ENCODE results near the gene ASAP3.

Gene ASAP3

DNA sequence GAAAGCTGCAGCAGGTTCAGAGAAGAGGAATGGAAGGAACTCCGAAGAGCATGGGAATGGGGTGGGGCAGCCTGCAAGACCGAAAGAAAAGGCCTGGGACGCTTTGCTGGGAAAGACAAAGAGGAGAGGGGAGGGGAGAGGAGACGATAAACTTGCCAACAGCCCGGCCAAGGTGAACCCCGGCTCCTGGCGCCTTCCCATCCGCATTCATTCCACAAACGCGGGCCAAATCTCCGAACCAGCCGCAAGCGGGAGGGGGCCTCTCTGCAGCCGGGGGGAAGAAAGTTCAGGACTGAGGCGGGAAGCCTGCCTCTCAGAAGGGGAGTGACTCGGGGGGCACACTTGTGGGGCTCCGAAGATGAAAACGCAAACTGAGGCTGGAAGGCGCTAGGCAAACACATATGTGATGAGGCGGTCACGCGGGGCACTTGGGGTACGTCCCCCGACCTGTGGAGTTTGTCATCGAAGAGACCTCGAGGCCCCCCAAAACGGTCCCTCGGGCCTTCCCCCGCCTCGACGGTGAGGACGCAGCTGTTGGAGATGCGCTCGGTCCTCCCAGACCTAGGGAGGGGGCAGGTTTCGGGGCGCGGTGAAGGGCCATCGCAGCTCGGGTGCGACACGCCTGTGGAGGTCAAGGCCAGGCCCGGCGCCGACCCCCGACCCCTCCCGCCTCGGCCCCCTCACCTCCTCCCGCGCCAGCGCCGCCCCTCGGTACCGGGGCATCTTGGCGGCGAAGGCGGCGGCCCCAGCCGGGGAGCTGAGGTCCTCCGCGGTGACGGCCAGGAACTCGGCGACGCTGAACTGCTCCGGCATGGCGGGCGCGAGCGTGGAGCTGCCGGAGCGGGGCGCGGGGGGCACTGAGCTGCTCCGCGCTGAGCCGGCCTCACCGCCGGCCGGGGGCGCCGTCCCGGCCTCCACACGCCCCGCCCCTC lies at the start of gene ASAP3:
Gene ASAP3, minus strand, starts transcription at position 859 of the 932 bp plus-strand sequence. Its CDS starts 46 bp downstream, at position 813.
- DNase-seq = no peak

DNA sequence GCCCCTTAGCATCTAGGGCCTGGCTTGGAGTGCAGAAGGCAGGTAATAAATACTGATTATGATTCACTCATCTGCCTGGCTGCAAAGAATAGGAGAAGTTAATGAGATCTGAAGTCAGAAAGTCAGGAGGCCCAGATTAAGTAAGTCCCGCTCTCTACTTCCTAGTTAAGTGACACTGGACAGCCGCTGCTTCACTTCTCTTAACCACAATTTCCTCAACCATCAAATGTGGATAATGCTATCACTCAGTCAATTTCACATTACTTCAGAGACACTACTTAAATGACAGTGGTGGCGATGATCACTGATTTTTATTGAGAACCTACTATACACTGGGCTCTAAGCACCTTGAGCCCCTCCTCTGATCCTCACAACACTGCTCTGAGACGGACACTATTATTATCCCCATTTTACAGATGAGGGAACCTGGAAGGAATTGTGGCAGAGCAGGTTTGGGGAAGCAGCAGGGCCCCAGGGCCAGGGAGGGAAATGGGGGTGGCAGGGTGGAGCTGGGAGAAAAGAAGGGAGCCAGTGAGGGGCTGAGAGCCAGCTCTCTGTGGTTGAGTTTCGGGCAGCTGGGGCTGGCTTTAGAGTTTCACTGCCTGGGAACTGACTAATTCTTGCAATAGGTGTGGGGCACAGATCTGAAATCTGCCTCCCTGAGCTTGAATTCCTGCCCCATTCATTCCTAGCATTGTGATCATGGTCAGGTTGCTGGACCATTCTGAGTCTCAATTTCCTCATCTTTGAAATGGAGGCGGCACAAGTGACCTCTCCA lies 49.5 kb upstream of the ASAP3 start:
- no peak for DNase-seq

GRCh38 chr1:23531562-23532094 lies 47.6 kb upstream of the ASAP3 start:
- DNase-seq = peak in 1 of 2 experiments; percentile 53

DNA sequence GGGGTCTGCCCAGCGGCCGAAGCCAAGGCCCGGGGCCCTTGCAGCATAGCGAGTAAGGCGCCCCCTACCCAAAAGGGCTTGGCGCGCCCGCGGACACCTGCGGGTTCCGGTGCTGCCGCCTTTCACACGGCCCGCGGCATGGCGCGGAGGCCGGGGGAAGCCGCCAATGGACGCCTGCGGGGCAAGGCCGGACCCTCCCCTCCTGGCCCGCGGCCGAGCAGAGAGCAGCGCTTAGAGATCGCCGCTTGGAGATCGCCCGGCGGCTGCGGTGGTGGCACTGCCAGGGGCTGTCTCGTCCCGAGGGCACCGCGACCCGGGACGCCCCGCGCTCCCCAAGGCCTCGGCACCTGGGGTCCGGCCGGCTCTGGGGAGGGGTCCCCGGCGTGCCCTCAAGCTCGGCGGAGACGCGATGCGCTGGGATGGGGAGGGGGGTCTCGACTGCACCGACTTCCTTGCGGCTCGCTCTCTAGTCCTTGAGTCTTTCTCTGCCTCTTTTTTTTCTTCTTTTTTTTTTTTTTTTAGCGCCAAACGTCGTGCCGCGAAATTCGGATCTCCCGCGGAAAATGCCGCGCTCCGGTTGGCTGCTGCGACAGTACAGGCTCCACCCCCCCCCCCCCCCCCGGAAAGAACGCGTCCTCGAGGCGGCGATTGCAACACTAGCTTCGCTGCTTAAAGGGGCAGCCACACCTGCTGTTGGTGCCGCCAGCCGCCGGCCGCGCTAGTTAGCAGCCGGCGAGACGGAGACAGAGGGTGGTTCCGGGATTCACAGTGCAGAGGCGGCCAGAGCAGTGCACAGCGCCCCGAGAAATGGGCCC lies 47.0 kb upstream of the ASAP3 start, which contains the start of gene E2F2:
Gene E2F2, minus strand, starts transcription at position 487 of the 815 bp plus-strand sequence. Its CDS starts 440 bp downstream, at position 47.
- DNase-seq = peak; percentile 73 to 89

- no peak for DNase-seq
Observed at GRCh38 chr1:23530087-23530746, 46.2 kb upstream of the ASAP3 start.

DNA sequence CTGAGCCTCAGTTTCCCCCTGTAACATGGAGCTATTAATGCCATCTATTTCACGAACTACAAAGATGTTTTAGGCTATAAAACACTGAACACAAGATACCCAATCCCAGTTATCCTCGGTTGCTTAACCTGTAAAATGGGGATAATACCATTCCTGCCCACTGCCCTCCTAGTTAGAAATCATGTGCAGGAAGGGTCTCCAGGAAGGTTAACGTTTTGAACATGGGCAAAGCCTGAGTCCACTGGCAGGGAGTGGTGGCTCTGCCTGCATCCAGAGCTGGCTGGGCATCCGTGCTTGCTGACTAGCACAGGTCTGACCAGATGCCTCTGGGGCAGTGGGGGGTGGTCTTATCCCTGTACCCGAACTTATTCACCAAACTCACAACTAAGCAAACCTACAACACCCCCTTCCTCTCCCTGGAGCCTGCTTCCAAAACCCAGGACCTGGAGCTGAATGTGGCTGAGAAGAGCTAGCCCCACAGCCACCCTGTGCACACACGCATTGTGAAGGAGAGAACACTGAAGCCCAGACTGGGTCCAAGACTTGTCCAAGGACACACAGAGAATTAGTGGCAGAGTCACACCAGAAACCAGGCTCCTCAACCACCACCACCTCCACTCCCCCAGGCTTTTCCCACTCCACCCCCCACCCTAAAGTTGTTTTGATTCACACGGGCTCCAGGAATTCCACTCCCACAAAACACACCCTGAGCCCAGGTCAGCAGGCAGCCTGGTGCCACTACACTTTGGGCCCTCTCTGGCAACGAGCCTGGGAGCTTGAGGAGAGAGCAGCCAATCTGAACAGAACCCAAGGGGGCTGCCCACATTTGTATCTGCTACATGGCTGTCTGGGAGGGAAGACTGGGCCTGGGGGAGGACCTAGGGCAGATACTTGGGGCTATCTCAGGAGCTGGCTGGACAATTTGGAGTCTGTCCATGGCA lies 45.4 kb upstream of the ASAP3 start:
- peak in 1 of 2 experiments; percentile 10 for DNase-seq

DNA sequence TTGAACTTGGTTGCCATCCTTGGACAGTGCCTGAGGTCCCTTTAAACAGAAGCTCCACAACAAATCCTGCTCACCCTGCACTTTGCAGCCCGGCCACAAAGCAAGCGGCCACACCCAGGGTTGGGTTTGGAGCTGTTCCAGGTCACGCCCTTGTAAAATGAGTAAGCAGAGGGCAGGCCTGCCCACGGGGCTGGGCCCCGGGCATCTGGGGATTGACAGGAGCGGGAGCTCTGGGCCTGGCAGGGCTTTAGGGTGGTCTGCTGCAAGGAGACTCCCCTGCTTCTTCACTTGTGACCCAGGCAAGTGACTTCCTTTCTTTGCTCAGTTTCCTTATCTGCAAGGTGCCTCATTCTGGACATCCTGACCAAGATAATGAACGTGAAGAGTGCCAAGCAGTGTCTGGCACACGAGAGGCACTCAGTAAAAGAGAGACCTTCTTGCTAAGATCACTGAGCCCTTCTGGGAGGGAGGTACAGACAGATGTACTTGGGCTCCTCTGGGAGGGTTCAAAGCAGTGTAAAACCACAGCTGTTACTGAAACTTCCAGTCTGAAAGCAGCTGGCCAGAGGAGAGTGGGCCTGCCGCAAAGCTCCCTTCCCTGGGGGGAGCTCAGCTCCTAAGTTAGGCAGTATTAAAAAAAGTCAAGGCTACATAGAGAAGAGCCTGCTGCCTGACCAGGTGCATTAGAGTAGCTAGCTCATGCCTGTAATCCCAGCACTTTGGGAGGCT lies 44.4 kb upstream of the ASAP3 start:
- peak; percentile 78 to 86 for DNase-seq

GRCh38 chr1:23527900-23528249 lies 43.9 kb upstream of the ASAP3 start:
- DNase-seq = no peak

DNA sequence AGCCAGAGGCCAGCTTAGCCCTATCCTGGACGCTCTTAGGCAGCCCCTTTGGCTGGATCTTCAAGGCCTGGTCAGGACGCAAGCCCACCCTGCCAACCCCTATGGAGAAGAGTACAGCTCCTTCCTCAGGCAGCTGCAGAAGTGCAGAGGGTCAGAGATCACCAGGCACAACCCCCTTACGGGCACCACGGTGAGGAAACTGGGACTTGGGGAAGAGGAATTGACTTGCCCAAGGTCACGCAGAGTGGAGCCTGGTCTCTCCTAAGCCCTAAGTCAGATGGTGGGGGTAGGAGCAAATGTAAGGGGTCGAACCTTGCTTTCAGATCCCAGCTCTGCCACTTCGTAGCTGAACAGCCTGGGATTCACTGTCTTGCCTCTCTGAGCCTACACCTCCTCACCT lies 43.4 kb upstream of the ASAP3 start:
- DNase-seq = no peak

DNA sequence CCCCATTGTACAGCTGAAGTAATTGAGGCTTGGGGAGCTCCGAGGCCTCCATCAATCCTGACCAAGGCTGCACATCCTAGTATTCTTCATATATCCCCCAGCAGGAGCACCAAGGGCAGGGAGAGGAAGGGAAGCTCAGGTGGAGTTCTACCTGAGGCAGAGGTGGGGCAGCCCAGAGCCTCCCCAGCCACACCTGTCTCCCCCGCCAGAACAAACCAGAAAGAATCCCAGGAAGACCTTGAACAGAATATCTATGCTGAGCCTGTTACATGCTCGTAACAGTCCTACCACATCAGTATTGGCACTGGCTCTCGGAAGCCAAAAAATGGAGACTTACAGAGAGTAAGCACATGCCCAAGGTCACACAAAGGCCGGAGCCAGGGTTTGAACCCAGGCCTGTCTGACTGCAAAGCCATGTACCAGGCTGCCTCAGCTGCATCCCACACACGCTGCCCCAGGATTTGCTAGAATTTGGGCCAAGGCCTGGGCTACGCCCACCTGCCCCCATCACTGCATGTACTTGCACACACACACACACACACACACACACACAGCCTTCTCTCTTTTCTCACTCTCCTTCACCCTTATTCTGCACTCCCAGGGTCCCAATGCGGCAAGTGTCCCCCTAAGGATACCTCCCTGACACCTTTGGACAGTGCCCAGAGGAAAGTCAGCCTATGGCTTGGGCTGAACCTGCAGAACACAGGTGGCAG lies 42.5 kb upstream of the ASAP3 start:
- DNase-seq = no peak

GRCh38 chr1:23525558-23526250 lies 41.7 kb upstream of the ASAP3 start:
- DNase-seq = peak; percentile 10 to 29

DNA sequence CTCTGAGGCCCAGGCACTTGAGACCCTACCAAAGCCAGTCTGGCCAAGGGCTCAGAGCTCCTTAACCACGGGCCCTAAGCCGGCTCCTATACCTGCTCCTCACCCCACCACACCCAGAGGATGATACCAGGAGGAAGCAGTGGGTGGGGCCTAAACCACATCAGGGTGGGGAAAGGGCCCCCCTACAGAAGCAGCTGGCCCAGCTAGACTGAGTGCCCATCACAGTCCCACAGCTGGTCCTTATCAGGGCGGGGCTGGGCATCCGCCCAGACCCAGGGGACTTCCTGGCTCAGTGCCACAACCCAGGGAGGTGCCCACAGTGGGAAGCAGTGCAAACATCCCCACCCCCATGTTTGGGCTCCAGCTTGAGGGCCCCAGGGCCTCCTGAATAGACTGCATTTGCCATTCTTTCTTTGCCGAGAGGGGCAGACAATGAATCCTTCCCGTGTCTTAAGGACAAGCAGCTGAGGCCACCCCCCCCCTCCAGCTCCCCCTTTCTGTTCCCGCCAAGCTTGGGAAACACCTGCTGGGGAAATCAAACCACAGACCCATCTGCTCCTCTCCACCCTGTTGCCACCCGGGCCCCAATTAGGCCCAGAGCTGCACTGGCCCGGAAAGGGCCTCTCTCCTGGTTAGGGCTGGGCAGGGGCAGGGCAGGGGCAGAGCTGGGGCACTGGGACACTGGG lies 40.9 kb upstream of the ASAP3 start:
- peak; percentile 48 to 74 for DNase-seq

- no peak for DNase-seq
Observed at GRCh38 chr1:23524163-23524562, 40.2 kb upstream of the ASAP3 start.

- DNase-seq = no peak
Observed at GRCh38 chr1:23522244-23522982, 38.4 kb upstream of the ASAP3 start.

DNA sequence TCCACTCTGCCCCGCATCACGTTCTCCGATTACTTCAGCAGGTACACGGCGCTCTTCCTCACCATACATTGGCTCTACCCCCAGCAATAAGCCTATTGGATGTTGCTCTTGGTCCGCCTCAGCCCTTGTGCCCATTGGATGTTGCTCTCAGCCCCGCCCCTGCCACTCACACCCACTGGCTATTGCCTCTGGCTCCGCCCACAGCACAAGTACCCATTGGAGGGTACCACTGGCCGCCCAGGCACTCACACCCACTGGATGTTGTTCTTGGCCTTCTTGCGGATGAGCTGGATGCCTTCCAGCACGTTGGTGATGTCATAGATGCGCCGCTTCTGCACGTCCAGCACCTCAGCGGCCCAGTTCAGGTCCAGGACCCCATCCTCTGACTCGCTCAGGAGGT lies 37.6 kb upstream of the ASAP3 start:
- peak in 1 of 2 experiments; percentile 24 for DNase-seq

- DNase-seq = no peak
Observed at GRCh38 chr1:23517581-23517980, 33.6 kb upstream of the ASAP3 start.

DNA sequence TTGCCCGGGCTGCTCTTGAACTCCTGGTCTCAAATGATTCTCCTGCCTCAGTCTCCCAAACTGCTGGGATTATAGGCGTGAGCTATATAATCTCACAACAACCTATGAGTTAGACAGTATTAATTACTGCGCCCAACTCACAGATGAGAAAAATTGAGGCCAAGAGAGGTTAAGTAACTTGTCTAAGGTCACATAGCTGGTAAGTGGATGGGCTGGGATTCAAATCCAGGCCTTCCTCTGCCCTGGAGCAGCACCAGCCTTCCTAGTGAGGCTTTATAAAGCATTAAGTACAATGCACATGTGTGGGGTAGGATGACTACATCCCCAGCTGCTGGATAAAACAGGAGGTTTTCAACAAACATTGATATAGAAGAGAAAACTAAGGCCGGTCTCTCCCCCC lies 31.9 kb upstream of the ASAP3 start:
- no peak for DNase-seq

Measured in SHP77 (cell line).